ENCODE results near the gene PTPN22.

Gene PTPN22

GRCh38 chr1:113905435-113905861, 33.9 kb upstream of the PTPN22 start (continued):
- TF ChIP-seq ELK4 (IDR thresholded peaks at IDR 0.05; ENCODE audit: borderline replicate concordance, low read depth, low read length) (no peak), ZNF426 (tag by site-specific recombination; IDR thresholded peaks at IDR 0.05) (no peak), ZNF664 (tag by site-specific recombination; IDR thresholded peaks at IDR 0.05) (no peak), ZNF324 (tag by site-specific recombination; IDR thresholded peaks at IDR 0.05) (no peak), ZNF692 (tag by site-specific recombination; IDR thresholded peaks at IDR 0.05) (0 out of 2 replicates have a peak, but pooled peaks have one; percentile 14), ZSCAN23 (tag by site-specific recombination; IDR thresholded peaks at IDR 0.05) (no peak), ZNF561 (tag by site-specific recombination; IDR thresholded peaks at IDR 0.05; ENCODE audit: borderline replicate concordance) (no peak), ZEB2 (tag by site-specific recombination; IDR thresholded peaks at IDR 0.05) (no peak), ZFP41 (tag by site-specific recombination; IDR thresholded peaks at IDR 0.05; ENCODE audit: borderline replicate concordance) (no peak), YY1 (tag by site-specific recombination; IDR thresholded peaks at IDR 0.05) (peak; percentile 2; the same call in 1 of the 2 replicates), ZXDB (tag by site-specific recombination; IDR thresholded peaks at IDR 0.05) (peak; percentile 78), BCL11A (tag by site-specific recombination; IDR thresholded peaks at IDR 0.05; ENCODE audit: low read depth) (peak; percentile 0; the same call in 1 of the 2 replicates), SETDB1 (IDR thresholded peaks at IDR 0.05; ENCODE audit: insufficient read length, low read length) (no peak), ZNF280D (tag by site-specific recombination; IDR thresholded peaks at IDR 0.05) (no peak), ZNF16 (tag by site-specific recombination; IDR thresholded peaks at IDR 0.05; ENCODE audit: low read depth) (no peak), ZNF169 (tag by site-specific recombination; IDR thresholded peaks at IDR 0.05) (no peak), ZNF837 (tag by site-specific recombination; IDR thresholded peaks at IDR 0.05) (no peak), ZNF776 (tag by site-specific recombination; IDR thresholded peaks at IDR 0.05; ENCODE audit: borderline replicate concordance) (no peak), PRDM6 (tag by site-specific recombination; IDR thresholded peaks at IDR 0.05) (no peak), ZNF274 (IDR thresholded peaks at IDR 0.05; ENCODE audit: low read length) (no peak), ZNF274 (tag by site-specific recombination; IDR thresholded peaks at IDR 0.05; ENCODE audit: borderline replicate concordance) (no peak), ZNF623 (tag by site-specific recombination; IDR thresholded peaks at IDR 0.05) (no peak), ZNF791 (tag by site-specific recombination; IDR thresholded peaks at IDR 0.05) (no peak), ZNF701 (tag by site-specific recombination; IDR thresholded peaks at IDR 0.05) (no peak), GLIS1 (tag by site-specific recombination; IDR thresholded peaks at IDR 0.05) (no peak), ZNF677 (tag by site-specific recombination; IDR thresholded peaks at IDR 0.05) (no peak), MZF1 (tag by site-specific recombination; IDR thresholded peaks at IDR 0.05; ENCODE audit: borderline replicate concordance) (0 out of 2 replicates have a peak, but pooled peaks have one; percentile 32), ZNF416 (tag by site-specific recombination; IDR thresholded peaks at IDR 0.05) (no peak), SCRT1 (tag by site-specific recombination; IDR thresholded peaks at IDR 0.05; ENCODE audit: borderline replicate concordance) (0 out of 2 replicates have a peak, but pooled peaks have one; percentile 42), REPIN1 (tag by site-specific recombination; IDR thresholded peaks at IDR 0.05; ENCODE audit: low read depth) (0 out of 2 replicates have a peak, but pooled peaks have one; percentile 27), ZNF621 (tag by site-specific recombination; IDR thresholded peaks at IDR 0.05) (no peak), ZBTB7A (tag by site-specific recombination; IDR thresholded peaks at IDR 0.05; ENCODE audit: low read depth) (no peak), ZNF596 (tag by site-specific recombination; IDR thresholded peaks at IDR 0.05) (no peak), MYNN (tag by site-specific recombination; IDR thresholded peaks at IDR 0.05; ENCODE audit: borderline replicate concordance) (no peak), ZNF530 (tag by site-specific recombination; IDR thresholded peaks at IDR 0.05; ENCODE audit: low read depth) (no peak), ZNF138 (tag by site-specific recombination; IDR thresholded peaks at IDR 0.05; ENCODE audit: borderline replicate concordance) (no peak)
